Stromal cell of bone marrow (primary cell): ENCODE measurements around the gene ATP5F1A.

ENCODE experiments used
- DNase-seq: peaks from one replicate; pipeline ENCODE4 v3.0.0-alpha.2; 2012; ENCODE audit warnings: low read depth

The ATP5F1A gene

DNA sequence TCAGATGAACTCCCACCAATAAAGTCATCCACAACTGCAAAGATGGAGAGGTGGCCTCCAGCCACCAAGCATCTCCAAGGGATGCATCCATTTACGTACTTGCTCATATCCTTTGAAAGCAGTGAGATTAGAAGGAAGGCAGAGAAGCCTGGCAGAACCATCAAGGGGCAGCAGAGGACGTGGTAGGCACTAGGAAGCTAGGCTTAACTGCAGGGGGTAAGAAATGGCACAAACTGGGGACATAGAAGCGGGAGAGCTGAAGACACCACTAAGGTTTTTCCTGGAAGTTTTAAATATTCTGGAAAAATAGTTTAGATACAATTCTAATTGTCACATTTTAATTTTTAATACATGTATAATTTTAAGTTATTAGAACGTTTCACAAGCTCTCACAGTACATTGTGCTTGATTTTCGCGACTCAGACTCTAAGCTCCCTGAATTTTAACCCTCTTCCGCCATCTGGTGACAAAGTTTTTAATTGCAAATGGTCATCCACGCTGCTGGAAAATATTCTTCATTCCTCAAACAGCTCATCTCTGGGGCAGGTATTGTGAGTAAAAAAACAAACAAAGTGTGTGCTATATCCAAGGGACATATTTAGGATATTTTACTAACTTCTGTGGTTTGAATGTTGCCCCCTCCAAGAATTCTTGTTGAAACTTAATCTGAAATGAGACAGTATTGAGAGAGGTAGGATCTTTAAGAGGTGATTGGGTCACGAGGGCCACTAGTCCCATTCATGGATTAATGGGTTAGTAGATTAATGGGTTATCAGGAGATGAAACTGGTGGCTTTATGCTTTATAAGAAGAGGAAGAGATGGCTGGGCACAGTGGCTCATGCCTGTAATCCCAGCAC, 24.4 kb downstream of the ATP5F1A start:
- peak; percentile 46 for DNase-seq

DNA sequence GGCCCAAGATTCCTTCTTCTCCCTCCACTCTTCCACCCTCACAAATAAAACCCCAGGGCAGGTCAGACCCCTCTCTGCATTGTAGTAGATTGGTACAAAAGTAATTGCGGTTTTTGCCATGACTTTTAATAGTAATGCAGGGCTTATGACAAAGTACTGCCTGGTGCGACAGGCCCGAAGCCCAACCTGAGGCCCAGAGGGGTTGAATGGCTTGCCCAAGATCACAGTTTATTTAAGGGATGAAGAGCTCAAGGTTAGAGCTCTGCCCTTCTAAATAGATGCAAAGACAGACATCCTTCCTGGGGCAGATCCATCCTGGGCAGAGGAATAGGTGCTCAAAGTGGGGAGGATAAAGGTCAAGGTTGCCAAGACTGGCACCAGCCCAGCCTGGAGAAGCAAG, 25.1 kb downstream of the ATP5F1A start:
- DNase-seq = no peak

DNA sequence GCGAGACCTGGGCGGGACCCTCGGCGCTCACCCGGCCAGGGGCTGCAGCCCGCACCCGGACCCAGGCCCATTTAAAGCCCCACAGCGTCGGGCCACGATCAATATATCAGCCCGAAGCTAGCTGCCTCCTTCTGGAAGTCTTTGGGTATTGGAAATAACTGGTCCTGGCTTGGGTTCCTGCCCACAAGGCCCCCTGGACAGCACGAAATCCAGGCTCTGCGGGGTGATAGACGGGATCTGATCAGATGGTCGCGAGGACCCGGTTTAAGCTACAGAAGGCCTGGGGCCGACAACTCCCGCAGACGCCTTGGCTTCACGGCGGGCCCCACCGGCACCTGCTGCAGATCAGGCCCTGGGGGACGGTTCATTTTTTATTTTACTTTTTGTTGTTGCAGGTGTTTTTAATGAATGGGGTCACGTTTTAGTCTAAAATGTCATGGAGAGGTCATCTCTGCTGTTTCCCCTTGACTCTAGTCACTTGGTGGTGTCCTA, 25.7 kb downstream of the ATP5F1A start:
- no peak for DNase-seq

GRCh38 chr18:46071653-46072375, 26.3 kb downstream of the ATP5F1A start, which contains the start of gene PSTPIP2:
Gene PSTPIP2, minus strand, starts transcription at chr18:46072260. Its CDS starts 72 bp downstream, at chr18:46072188.
- DNase-seq = no peak

DNA sequence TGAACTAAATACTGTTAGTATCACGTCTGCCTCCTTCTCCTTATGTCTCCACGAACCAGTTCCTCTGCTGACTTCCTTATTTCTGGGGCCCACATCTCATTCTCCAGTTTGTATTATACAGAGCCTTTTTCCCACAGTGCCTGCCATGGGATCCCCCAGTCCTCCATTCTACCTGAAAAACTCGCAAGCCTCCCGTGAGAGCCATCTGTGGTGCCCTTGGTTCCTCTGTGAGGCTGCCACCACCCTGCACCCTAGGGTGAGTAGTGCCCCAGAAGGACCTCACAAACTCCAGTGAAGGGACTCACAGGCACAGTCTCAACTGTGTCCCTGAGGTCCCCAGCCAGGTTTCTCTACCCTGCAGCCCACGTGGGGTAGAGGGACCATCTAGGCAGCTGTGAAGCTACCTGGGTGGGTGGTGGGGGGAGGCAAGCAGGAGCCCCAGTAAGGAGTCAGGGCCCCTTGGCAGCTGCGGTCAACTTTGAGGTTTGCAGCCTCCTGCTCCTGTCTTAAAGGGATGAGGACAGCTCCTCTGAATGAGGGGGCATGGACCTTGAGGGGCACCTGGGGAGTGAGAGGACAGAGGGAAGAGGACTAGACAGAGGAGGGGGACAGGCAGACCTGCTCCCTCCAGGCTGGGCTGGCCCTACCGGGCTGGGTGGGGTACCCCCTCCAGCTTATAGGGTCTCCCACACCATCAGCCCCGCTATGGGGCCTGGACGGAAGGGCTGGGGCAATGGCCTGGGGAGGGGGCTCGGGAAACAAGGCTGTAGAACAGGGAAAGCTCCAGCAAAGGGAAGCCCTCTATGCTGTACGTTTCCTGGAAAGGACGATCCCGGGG, 27.1 kb downstream of the ATP5F1A start:
- DNase-seq = no peak

GRCh38 chr18:46070232-46070631, 27.9 kb downstream of the ATP5F1A start:
- no peak for DNase-seq

- no peak for DNase-seq
Measured at GRCh38 chr18:46069524-46069923, 28.6 kb downstream of the ATP5F1A start.

GRCh38 chr18:46068763-46069162, 29.3 kb downstream of the ATP5F1A start:
- DNase-seq = no peak

DNA sequence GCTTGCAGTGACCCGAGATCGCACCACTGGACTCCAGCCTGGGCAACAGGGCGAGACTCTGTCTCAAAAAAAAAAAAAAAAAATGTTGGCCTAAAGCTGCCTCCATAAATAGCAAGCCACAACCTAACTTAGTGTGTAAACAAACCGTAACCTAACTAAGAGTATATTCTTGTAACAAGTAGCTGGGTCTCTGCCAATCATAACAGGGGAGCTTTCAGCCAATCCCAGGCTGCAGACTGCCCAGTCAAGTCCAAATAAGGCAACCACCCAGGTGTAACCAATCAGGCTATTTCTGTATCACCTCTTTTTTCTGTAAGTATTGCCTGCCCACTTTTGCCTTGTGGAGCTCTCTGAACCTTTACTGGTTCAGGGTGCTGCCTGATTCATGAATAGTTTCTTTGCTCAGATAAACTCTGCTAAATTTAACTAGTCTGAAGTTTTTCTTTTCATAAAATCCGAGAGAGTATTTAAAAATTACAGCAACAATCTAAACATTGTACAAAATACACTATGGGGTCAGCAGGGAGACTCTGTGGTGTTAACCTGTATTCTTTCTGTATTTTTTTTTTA, 30.6 kb downstream of the ATP5F1A start:
- no peak for DNase-seq

DNA sequence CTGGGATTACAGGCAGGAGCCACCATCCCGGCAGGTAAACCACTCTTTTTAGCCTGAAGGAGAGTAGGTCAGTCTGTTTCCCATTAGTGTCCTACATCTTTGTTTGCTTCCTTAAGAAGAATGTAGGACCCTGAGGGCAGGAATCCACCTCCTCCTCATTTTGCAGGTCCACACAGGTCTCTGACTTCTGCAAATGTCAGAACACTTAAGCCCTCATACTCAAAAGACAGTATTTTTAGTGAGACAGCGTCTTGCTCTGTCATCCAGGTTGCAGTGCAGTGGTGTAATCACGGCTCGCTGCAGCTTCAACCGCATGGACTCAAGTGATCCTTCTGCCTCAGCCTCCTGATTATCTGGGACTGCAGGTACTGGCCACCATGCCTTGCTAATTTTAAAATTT, 35.3 kb downstream of the ATP5F1A start:
- DNase-seq = no peak

- no peak for DNase-seq
Measured at GRCh38 chr18:46061796-46062195, 36.3 kb downstream of the ATP5F1A start.

GRCh38 chr18:46061387-46061786, 36.7 kb downstream of the ATP5F1A start:
- DNase-seq = no peak

GRCh38 chr18:46060359-46060841, 37.7 kb downstream of the ATP5F1A start:
- DNase-seq = no peak

GRCh38 chr18:46055838-46056230, 42.3 kb downstream of the ATP5F1A start:
- DNase-seq = no peak

DNA sequence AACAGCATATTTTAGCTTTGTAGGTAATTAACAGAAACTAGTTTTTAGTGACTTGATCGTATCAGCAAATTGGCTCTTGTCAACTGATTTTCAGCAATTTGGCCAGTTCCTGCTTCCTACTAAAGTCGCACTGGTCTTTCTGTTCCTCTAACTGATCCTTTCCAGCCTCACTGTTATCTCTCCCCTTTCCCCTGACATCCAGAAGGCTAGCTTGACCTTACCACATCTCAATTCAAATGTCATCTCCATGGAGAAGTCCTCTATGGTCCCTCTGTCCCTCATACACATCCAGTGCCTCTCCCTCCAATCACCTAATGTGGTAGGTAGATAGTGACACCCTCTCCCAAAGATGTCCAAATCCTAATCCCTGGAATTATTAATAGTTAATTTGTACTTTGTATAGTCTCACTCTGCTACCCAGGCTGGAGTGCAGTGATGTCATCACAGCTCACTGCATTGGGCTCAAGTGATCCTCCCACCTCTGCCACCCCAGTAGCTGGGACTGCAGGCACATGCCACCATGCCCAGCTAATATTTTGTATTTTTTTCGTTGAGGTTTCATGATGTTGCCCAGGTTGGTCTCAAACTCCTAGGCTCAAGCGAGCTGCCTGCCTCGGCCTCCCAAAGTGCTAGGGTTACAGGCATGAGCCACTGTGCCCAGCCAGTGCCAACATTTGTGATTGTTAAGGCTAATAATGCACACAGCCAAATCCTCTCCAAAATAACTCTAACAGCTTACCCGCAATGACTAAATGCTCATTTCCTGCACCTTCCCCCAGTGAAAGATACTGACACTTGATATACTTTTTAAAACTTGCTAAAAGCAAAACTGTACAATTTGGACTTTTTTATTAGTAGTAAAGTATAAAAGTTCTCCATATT, 42.9 kb downstream of the ATP5F1A start:
- no peak for DNase-seq

GRCh38 chr18:46053368-46054095, 44.6 kb downstream of the ATP5F1A start:
- DNase-seq = no peak

DNA sequence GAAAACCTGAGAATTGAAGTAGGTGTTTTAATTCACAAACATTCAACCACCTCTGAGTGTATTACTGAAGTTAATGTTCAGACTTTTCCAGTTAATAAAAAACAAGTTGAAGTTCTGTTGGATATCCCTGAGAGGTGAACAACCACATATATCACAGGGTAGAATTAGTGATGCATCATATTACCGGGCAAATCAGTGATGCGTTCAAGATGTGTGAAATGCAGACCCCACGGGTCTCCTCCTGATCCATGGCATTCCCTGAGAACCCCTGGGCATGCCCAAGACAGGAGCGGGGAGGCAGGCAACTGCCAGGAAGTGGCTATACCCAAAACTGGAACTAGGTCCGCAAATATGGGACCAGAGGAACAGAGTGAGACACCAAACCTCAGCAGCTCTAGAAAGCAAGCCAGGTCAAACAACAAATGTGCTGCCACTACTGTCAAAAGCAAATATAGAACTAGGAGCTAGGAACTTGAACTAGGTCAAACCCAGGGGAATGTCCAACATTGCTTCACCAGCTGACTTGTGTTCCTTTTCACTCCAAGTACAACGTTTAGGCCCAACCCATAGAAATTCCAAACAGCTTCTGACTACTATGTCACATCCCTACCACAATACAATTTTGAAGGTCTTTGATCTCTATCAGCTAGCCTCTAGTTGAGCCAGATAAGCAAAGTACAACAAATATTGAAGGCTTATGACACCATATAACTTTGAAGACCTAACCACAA, 46.2 kb downstream of the ATP5F1A start:
- peak; percentile 53 for DNase-seq

GRCh38 chr18:46050268-46050667, 47.8 kb downstream of the ATP5F1A start:
- no peak for DNase-seq

GRCh38 chr18:46048641-46049040, 49.5 kb downstream of the ATP5F1A start:
- DNase-seq = no peak
